ENCODE results near the gene PTCH1. TPM values are rescaled to one million over a fixed set of nuclear protein-coding genes. Genes with fewer than 3 reads are reported as not detected.

The PTCH1 gene
- total and polyA plus RNA-seq, 2 experiments from 2014 or later, result 36.8 to 44.1 TPM

GRCh38 chr9:95399261-95399660 lies 117.5 kb downstream of the PTCH1 start:
- Histone ChIP-seq H3K27me3 (no peaks in the 10 kb centered on the region), H3K4me1 (ENCODE audit: insufficient read depth) (no peaks in the 10 kb centered on the region), H3K36me3 (replicated peaks; ENCODE audit: insufficient read depth, low read depth) (no peaks in the 10 kb centered on the region), H3K4me3 (no peak overlapping the region), H3K79me2 (no peaks in the 10 kb centered on the region), H3K9me2 (replicated peaks; ENCODE audit: insufficient read depth) (no peaks in the 10 kb centered on the region), H4K20me1 (ENCODE audit: insufficient read depth, poor library complexity, severe bottlenecking) (no peaks in the 10 kb centered on the region), H3K9me3 (ENCODE audit: low read depth) (no peaks in the 10 kb centered on the region), H3K27ac (no peak overlapping the region), H3K4me2 (no peak overlapping the region), H2AFZ (no peak overlapping the region)
- TF ChIP-seq EZH2 (IDR thresholded peaks at IDR 0.05; ENCODE audit: borderline replicate concordance), result no peak
- no peak for TF ChIP-seq CTCF (IDR thresholded peaks at IDR 0.05; ENCODE audit: poor library complexity)
- no peak for TF ChIP-seq EZH2phosphoT487 (IDR thresholded peaks at IDR 0.05; ENCODE audit: low read depth, severe bottlenecking, unreplicated experiment)
- 84% methylated on average over 4 of the region's 4 CpGs for WGBS (ENCODE audit: low lambda C conversion rate, missing lambda C conversion rate)
- no peak for DNase-seq (ENCODE audit: low spot score)

Small RNA genes lying within 50 kb of the gene (small RNA-seq; reads per million reads assigned to genes)
- gene MT1P1, result not detected

Other genes with a start within 250 kb of the PTCH1 start
- gene FANCC, start 199.3 kb downstream of the PTCH1 start, total RNA-seq, result 11.8 and 15.6 TPM in 2 replicates
- gene FANCC, start 199.3 kb downstream of the PTCH1 start, polyA plus RNA-seq, result 13.1 TPM in 2 replicates

All from hepatocyte (in vitro differentiated cells).